SK-N-DZ (cell line): ENCODE data around the gene OTOGL.
A peak's percentile ranks its signal among the peaks of the same experiment; 100 is the strongest.
"Not testable (repeated sequence)": the region's sequence is repeated elsewhere in the genome, so short reads cannot be mapped to it uniquely, and the experiment has no call there.

ENCODE experiments used
- DNase-seq: peaks from one replicate; pipeline ENCODE4 v3.0.0-alpha.2; 2015; ENCODE audit warnings: low spot score

OTOGL gene

DNA sequence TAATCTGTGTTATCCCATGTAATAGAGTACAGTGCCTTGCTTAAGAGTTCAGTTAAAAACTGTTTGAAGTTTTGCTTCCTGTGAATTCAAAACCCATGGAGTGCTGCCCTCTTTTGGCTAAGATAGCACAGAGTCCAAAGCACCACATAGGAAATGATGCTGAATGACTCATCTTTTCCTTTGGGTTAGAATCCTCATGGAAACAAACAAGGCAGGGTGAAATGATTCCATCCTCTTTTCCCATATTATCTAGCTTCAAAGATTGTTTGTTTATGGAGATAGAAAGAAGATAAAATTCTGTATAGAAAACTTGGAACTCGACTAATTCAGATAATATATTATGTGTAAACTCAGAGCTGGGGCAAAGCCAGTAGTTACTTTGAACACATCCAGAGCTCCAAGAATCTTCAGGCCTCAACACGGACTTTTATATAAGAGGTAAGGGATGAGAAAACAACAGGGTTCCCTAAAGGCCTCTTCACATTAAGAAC, 87.4 kb downstream of the OTOGL start:
- DNase-seq, result peak; percentile 64

DNA sequence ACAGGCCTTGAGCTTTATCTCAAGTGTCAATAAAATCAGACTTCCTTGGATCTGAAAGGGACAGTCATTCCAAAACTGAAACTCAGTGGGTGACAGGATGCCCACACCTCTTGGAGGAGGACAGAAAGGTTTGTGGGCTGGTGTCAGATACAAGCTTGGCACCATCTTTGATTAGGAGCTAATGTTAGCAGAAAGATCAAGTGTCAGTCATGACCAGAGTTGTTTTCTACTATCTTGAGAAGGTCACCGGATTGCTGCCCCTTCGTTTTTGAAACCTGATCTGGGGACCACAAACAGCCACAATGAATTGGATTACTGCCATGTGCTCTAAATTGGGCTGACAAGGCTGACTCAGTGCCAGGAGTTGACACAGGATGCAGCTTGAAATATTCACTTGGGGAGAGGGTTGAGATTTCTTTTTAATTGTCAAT, 88.3 kb downstream of the OTOGL start:
- peak; percentile 72 for DNase-seq

DNA sequence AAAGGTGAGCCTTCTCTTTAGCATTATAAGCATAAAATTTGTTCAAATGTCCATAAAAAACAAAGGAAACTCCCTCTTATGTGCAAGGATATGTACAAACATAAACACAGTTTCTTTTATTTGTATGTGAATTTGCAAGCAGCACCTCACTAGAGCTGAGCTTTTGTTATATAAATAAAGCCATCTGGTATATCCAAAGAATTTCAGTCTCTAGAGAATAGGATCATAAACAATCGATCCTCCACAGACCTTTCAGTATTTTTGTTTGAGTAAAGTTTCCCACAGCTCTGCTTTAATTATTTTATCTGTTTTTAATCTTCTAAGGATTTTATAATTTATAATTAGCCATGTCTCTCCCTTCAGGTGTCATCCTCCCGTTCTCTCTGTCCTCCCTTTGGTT, 89.2 kb downstream of the OTOGL start:
- no peak for DNase-seq

DNA sequence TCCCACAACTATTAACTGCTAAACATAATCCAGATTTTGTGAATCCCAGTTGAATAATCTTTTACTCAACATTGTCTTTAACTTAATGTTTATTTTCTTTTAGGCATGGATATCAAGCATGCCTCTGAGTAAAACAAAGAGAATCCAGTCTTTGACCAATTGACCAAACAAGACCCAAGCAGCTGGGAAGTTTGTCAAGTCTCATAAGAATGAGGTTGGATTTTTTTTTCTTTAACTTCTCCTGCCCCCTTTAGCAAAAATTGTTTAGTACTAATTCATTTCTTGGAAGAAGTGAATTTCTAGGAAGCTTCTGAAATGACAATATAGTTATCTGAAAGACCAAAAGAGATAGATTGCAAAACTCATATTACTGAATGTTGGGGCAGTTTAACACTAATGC, 89.9 kb downstream of the OTOGL start:
- no peak for DNase-seq

DNA sequence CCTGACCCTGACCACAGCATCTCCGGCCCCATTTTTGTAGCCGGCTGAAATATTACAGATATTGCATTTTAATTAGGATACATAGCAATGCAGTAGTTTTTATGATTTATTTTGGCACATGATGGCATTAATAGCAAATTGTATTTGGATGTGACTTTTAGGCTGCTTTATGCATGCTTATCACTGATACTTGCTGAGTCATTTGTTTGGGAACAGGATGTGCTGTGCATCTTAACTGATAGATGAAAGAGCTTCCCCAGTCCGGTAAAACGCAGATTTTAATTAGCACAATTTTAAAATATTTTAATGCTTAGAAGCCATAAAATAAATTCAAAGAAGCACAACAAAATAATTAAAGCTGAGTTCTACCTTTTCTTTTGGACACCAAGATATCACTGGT, 90.7 kb downstream of the OTOGL start:
- DNase-seq, result no peak

DNA sequence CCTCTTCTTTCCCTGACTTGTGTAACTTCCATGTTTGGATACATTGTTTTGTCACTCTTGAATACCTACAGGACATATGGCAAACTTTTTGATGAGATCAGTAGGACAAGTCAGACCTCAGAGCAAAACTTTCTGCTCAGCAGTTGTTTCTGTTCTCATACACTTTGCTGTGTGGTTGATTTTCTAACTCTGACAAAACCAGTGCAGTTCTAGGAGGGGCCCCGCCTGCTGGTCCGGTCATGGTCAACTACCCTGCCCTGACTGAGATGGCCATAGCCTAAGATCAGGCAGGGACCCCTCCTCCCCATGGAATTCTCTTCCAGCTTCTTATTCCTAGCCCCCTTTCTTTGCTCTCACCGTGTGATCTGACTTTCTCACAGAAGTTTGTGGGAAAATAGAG, 92.8 kb downstream of the OTOGL start:
- no peak for DNase-seq

DNA sequence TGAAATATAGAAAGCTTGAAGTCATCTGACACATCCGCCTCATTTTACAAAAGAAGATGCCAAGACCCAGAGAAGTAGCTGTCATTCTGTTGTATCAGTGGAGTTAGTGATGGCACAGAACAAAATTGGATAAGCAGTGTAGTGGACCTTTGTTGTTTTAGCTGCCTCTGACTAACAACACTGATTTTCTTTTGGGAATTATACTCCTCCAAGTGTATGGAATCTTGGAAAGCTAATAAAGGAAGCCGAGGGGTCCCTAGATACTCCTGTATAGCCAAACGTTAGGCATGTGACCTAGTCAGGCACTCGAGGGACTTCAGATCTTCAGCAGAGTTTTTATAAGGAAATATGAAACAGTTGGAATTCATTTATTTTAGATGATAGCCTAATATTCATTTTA, 94.5 kb downstream of the OTOGL start:
- no peak for DNase-seq

DNA sequence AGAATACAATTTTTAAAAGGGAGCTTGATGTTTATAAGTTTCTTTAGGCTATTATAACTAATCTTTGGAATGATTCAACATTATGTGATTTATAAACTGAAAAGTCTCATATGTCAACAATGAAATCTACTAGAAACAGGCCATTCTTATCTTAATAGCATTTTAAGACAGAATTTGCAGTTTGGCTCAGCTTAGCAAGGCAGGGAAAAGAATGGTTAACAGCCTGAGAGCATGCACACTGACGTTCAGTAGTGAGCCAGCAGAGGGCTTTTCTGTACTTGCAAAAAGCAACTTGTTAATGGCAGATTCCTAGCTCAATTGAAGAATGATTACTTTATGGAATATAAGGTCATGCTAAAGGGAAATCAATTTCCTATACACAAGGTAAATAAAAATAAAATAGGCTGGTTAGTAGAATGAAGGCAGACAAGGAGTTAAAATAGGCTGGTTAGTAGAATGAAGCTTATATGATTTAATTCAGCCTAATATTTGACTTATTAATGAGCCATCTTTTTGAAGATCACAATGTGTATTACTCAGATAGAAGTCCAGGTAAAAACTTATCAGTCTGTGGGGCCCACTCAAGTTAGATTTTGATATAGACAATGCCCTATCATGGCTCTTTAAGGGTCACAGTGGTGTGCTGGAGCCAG, 95.9 kb downstream of the OTOGL start:
- DNase-seq, result peak; percentile 59

DNA sequence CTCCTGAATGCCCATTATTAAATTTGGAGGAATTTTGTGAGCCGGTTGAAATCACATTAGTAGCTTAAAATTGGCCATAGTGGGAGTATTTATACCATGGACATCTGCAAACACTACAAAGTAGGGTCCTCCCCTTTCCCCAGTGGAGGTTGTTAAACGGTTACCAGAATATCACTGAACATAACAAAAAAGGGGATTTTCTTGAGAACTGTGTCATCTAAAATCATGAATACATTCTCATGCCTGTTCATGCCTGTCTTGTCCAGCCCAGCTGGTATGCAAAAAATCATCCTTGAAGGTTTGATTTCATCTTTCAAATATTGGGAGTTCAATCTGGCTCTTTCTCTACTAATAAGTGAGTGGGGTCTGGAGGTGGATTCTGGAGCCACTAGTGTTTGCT, 96.4 kb downstream of the OTOGL start:
- no peak for DNase-seq

DNA sequence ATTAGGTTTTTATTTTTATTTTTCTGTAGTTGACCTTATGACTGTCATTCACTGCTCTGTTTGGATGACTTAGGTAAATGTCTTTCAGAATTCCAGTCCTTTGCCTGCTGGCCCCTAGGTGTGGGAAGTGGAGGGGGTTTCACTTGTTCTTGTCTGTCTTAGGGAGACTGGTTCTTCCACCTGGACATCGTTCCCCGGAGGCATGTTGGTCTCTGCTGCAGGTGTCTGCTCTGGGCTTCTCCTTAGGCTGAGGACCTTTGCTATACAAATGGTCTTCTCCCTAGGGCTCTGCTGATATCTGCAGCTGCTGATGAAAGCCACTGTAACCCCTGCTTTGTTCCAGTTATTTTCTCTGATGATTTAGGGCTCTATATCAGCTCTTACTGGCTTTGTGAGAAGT, 97.1 kb downstream of the OTOGL start:
- DNase-seq, result no peak

DNA sequence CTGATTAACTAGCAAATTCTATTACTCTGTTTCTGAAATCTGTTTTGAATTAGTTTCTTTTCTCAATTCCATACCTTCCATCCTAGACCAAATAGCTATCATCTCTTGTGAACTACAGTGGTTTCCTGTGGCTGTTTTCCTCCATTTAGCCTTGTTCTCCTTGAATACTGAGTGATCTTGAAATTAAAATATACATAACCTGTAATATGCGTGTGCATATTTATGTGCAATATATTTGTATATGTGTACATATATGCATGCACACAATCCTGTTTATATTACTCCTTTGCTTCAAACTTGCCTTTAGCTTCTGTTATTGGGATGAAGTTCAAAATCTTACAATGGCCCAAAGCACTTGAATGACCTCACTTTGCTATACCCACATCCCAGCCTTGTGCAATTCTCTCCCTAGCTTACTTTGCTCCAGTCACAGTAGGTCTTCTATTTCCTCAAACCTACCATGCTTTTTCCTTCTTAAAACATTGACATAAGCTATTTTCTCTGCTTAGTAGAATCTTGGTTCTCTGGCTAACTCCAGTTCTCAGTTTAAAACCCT, 99.5 kb downstream of the OTOGL start:
- DNase-seq, result peak; percentile 31

DNA sequence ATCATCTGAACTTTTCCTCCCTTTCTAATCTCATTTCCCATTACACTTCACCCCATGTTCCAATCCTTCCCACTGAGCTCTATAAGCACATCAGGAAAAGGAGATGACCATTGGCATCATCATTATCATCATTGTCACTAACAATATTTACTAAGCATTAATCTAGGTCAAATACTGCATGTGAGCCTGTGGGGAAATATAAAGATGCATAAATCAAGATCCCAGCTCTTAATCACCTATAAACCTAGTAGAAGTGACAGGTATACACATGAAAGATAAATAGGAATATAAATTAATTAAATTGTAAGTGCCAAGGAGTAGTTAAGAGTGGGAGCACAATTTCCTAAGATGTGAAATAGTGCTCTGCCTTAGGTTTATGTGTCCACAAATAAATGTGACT, 100.6 kb downstream of the OTOGL start:
- DNase-seq, result no peak

DNA sequence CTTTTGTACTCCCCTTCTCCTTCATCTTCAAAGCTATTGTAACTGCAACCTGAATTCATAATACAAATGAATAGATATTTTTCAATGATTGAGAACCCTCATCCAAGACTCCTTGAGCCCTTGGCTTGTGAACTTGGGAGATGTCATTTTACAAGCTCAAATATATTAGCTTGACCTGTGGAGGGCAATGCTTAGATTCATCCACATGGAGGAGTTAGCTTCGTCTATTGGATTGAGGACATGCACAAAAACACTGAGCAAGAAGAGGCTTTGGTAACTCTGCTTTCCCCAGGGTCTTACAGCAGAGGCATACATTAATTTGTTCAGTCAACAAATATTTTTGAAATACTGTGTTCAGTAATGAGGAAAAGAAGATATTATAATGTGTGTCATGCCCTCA, 101.1 kb downstream of the OTOGL start:
- DNase-seq, result no peak

DNA sequence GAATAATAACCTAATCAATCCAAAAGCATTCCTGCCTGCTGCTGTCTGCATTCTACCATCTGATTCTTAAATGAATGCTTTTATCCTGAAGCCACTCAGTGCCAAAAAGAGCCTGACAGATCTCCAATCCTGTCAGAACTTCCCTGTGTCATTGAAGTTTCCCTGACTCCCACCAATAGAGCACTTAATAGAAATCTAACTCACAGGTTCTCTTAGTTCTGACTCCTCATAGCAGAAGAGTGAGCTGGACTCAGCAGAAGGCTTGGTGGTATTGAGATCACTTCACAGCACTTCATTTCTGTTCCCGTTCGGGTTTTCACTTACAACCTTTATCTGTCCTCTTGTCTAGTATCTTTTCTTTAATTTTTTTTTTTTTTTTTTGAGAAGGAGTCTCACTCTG, 102.6 kb downstream of the OTOGL start:
- DNase-seq, result no peak

DNA sequence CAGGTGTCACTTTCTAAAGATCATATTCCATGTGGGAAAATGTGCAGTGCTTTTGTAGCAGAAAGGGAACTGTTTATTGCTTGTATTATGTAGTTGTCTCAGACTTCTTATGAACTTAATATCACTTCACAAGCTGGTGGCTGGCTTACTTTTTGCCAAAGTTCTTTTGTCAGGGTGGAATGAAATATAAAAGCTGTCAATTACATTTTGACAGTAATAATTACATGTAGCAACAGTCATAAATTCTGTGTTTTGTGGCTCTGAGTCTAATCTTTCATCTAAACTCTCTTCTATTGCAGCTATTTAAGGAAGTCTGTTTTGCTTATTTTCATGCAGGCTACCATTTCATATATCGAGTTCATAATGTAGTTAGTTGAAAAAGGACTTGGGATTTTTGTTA, 106.6 kb downstream of the OTOGL start:
- DNase-seq, result no peak

DNA sequence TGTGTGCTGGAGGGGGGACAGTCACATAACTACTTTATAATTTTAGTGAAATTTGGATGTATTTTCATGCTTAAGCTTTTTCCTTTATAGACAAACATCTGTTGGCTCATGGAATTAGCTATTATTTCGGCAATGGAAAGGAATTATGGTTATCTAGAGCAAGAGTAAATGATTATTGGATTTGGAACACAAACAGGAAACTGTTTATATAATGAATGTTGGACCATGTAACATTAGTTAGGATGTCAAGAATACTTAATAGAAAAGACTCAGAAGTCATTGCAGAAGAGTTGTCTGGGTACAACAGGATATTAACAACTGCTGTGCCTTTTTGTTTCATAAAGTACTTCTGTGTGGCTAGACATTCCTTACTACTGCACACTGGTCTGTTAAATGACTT, 108.7 kb downstream of the OTOGL start:
- no peak for DNase-seq

DNA sequence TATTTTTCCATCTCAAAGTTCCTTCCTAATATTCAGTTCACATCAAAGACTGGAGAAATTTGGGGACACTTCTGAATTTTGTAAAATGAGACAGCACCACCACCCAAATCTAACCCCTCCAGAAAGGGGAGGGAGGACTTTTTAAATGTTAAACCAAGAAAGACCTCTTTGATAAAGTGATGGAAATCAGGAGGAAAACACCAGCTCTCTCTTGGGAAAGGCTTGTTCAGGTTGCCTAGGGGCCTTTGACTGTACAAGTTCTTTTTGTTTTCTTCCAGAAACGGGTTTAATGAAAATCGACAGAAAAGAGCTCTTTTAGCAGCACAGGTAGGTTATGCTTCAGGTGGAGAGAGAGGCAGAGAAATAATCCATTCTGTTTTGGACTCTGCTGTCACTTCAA, 112.3 kb downstream of the OTOGL start:
- no peak for DNase-seq

DNA sequence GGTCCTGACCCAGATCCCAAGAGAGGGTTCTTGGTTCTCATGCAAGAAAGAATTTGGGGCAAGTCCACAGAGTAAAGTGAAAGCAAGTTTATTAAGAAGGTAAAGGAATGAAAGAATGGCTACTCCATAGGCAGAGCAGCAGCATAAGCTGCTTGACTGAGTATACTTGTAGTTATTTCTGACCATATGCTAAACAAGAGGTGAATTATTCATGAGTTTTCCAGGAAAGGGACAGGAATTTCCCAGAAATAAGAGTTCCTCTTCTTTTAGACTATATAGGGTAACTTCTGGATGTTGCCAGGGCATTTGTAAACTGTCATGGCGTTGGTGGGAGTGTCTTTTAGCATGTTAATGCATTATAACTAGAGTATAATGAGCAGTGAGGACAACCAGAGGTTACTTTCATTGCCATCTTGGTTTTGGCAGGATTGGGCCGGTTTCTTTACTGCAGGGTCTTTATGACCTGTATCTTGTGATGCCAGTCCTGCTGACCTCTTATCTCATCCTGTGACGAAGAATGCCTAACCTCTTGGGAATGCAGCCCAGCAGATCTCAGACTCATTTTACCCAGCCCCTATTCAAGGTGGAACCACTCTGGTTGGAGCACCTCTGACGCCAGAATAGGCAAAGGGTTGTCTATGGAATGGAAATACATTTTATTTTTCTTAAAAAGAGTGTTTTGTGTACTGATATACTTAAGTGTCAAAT, 113.8 kb downstream of the OTOGL start:
- no peak for DNase-seq

DNA sequence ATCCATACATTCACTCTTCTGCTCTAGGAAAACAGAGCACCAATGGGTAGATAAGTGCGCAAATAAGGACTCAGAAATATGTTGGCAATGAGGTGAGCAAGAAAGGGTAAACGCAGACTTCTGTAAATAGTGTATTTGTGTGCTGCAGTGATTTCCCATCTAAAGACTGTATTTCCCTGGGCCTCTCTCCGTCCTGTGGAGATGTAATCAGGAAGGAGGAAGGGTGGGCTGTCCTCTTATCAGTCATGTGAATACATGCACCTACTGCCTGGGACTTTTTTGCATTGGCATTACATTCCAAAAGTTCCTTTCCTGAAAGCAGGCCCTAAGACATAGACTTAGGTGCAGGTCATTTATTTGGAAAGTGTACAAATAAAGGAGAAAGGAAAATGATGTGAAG, 114.5 kb downstream of the OTOGL start:
- DNase-seq, result no peak

DNA sequence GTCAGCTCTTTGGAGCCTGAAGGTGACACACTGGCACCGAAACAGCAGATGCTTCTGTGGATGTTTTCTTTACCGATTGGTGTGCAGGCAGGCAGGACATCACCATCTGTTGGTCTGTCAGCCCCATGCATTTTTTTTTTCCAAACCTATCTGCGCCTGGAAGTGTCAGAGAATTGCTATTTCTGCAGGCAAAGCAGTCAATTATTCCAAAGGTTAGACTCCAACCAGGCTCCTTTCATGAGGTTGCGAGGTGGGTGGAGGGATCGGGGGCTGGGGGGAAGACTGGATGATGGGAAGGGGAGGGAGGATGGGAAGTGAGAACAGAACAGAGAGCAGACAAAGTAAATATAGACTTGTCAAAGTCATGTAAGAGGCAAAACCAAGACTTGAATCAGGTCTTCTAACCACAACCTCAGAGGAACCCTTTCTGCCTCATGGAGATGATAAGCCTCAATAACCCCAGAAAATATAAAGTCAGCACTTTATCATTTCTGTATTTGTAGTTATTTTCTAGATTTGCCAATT, 117.7 kb downstream of the OTOGL start:
- DNase-seq, result peak; percentile 15

DNA sequence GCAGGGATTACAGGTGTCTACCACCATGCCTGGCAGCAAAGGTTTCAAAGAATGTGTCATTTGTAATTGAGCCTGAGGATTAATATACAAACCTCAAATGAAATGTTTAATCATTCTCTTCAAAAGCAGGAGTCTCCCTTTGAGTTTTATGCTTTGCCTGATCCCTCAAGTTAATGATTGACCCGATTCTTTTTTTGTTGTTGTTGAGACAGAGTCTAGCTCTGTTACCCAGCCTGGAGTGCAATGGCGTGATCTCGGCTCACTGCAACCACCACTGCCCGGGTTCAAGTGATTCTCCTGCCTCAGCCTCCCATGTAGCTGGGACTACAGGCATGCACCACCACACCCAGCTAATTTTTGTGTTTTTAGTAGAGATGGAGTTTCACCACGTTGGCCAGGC, 119.6 kb downstream of the OTOGL start:
- DNase-seq, result not testable (repeated sequence)

DNA sequence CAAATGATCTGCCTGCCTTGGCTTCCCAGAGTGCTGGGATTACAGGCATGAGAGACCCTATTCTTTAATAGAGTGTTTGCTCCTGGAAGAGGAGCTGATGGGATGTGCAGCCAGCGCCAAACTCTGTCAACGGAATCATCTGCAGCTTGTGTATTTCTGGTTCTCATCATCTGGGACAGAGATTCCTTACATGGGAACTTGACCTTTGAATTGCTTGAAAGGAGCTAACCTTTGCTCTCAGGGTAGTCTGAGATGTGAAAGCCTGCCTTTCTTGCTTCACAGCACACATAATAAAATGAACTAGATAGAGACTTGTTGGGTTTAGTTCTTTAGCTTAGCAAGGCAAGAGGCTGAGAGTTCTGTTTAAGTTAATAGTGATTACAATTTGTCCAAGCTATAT, 120.0 kb downstream of the OTOGL start:
- DNase-seq, result peak; percentile 29

DNA sequence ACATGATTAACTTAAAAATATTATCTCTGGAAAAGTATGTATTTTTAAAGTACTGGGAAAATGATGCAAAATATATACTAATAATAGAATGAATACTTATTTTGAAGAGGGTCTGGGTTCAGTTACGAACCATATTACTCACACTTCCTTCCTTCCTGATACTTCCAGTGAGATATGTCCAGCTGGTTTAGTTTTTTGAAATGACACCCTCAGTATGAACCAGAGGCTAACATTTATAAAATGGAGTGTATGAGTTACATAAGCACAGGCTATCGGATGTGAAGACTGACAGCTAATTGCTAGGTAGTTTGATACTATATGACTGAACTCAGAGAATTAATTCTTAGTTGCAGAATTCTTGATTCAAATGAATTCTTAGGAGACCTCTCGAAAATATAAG, 122.9 kb downstream of the OTOGL start:
- no peak for DNase-seq
